LNCaP clone FGC (cell line): Measurements from ENCODE around the gene ZNF430.

ENCODE experiments used
- DNase-seq: peaks from one replicate; pipeline ENCODE4 v3.0.0-alpha.2; 2011; ENCODE audit warnings: low read depth
- H3K4me3 ChIP-seq: 2 replicates; pipeline ENCODE4 v1.5.1; 2011; ENCODE audit warnings: mild to moderate bottlenecking, low read depth, low read length, control low read depth
- TF ChIP-seq, protein P1 (sequence below): IDR thresholded peaks from 2 replicates; pipeline ENCODE4 v1.5.1; 2012; ENCODE audit warnings: mild to moderate bottlenecking; ENCODE audit not compliant: control insufficient read depth, insufficient read depth; ENCODE audit errors: extremely low read depth

ZNF430 gene

DNA sequence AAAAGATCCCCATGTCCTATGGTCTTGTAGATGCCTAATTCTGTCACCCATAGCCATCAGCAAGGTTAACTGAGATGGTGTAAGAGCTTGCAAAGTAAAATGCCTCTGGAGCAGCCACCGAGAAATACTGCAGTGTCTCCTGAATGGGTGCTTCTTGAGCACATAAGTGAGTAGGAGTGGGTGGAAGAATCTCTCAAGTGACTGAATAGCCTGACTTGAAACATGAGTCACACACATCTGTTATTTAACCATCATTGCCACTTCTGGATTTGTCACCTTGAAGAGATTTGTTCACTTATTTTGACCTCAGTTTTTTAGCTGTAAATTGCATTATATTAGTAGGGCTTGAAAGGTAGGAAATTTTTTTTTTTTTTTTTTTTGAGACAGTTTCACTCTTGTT lies 63.9 kb downstream of the ZNF430 start:
- TF ChIP-seq, protein P1, sequence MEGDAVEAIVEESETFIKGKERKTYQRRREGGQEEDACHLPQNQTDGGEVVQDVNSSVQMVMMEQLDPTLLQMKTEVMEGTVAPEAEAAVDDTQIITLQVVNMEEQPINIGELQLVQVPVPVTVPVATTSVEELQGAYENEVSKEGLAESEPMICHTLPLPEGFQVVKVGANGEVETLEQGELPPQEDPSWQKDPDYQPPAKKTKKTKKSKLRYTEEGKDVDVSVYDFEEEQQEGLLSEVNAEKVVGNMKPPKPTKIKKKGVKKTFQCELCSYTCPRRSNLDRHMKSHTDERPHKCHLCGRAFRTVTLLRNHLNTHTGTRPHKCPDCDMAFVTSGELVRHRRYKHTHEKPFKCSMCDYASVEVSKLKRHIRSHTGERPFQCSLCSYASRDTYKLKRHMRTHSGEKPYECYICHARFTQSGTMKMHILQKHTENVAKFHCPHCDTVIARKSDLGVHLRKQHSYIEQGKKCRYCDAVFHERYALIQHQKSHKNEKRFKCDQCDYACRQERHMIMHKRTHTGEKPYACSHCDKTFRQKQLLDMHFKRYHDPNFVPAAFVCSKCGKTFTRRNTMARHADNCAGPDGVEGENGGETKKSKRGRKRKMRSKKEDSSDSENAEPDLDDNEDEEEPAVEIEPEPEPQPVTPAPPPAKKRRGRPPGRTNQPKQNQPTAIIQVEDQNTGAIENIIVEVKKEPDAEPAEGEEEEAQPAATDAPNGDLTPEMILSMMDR: no peak
- no peak for DNase-seq
- no peak overlapping the region for H3K4me3 ChIP-seq

DNA sequence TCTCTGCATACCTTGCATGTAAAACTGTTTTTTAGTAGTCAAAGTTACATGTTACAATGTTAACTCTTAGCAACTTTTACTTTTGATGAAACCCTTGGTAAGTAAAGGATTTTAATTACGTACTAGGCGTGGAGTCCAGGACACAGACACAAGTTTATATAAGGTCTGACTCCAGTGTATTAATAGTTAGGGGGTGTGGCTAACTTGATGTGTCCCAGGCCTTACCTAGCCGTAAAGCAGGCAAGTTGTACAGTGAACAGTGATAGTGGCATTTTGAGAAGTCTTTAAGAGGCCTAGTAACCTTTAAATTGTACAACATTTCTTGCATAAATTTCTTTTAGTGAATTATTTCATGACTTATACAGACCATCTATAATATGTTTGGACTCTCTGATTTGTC lies 67.4 kb downstream of the ZNF430 start:
- TF ChIP-seq, protein P1: no peak
- H3K4me3 ChIP-seq: no peak overlapping the region
- DNase-seq: no peak

DNA sequence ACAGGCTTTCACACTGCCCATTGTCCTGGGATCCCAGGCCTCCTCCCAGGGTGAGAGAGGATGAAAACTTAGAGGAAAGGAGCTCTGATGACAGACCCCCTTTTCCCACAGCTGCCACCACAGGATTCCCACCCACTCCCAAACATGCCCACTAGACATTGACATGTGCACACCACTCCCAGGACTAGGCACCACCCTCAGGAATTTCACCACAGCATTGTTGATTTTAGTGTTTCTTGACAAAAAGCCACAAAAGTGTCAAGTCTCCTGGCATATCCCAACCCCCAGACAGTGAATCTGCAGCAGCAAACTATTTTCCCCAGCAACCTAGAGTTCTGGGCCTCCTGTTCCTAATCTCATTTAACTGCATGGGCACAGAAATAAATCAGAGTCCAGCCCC lies 71.7 kb downstream of the ZNF430 start:
- DNase-seq: no peak
- no peak overlapping the region for H3K4me3 ChIP-seq
- TF ChIP-seq, protein P1: no peak

DNA sequence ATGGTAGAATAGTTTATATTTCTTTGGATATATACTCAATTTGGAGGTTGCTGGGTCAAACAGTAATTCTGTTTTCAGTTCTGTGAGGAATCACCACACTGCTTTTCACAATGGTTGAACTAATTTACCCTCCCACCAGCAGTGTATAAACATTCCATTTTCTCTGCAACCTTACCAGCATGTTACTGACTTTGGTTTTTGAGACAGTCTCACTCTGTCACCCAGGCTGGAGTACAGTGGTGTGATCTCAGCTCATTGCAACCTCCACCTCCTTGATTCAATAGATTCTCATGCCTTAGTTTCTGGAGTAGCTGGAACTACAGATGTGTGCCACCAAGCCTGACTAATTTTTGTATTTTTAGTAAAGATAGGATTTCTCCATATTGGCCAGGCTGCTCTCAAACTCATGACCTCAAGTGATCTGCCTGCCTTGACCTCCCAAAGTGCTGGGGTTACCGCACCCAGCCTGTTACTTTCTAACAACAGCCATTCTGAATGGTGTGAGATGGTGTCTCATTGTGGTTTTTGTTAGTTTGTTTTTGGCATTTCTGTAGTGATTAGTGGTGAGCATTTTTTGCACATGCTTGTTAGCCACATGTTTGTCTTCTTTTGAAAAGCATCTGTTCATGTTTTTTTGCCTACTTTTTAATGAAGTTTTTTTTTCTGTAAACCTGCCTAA lies 74.0 kb downstream of the ZNF430 start:
- H3K4me3 ChIP-seq: no peak overlapping the region
- TF ChIP-seq, protein P1: no peak

DNA sequence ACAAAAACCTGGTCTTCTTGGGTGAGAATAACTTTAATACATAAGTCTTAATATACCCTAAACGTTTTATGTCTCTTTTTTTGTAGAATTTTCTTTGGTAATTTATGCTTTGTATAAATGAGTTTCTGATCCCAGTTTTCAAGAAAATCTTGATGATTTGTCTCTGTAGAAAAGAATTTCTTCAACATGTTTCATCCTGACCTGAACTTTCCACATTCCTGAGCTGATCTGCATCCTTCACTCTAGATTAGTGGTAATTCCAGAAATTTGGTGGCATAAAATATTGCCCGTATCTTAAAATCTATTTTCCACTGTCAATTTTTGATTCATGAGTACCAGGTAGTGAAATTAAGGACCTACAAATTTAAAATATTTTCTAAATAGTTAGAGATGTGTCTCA lies 77.8 kb downstream of the ZNF430 start:
- TF ChIP-seq, protein P1: no peak
- no peak for DNase-seq
- no peak overlapping the region for H3K4me3 ChIP-seq

More for the DNA sequence above, 74.0 kb downstream of the ZNF430 start:
- no peak for DNase-seq

DNA sequence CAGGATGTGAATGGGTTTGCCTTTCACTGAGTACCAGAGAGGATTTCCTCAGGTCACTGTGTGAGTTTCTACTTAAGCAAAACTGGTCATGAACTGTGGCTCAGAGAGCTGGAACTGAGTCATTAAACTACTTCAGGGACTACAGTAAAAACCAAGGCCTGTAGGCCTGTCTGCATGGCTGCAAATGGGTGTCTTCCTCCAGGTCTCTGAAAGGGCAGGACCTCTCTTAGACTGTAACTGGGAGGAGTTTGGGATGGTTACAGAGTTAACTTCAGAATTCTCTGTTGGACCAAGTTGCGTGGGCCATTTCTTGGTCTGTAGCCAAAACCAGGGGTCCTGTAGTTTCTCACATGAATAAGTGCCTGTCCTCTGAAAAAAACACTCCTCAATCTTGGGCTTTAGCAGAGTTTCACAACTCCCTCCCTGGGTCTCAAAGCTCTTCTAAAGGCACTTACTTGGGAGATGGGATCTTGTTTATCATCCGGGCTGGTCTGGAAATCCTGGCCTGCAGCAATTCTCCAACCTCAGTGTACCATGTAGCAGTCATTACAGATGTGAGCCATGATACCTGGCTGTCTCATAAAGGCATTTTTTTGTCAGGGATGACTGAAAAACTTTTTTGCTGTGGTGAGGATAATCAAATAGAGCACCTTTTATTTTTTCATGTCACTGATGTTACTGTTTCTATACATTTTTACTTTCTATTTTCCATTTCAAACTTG lies 81.2 kb downstream of the ZNF430 start:
- DNase-seq: no peak
- no peak overlapping the region for H3K4me3 ChIP-seq
- TF ChIP-seq, protein P1: no peak
